ENCODE results near the gene CACNA1G. TPM values are rescaled to one million over a fixed set of nuclear protein-coding genes. Genes with fewer than 3 reads are reported as not detected.

CACNA1G gene
- total and polyA plus RNA-seq, 9 of the 15 experiments (the other 6 are each of a cell fraction or from before 2014, with no cell fraction given), result 0.01 TPM; not detected in 8

- TF ChIP-seq CXXC5 (CRISPR knock-in tag; IDR thresholded peaks at IDR 0.05) (no peak), EZH2 (IDR thresholded peaks at IDR 0.05; ENCODE audit: borderline replicate concordance, low read depth, low read length) (no peak), KLF13 (tag; IDR thresholded peaks at IDR 0.05; ENCODE audit: borderline replicate concordance, low read depth) (no peak), E2F1 (CRISPR knock-in tag; IDR thresholded peaks at IDR 0.05) (no peak), ZBTB49 (CRISPR knock-in tag; IDR thresholded peaks at IDR 0.05; ENCODE audit: borderline replicate concordance) (no peak), SAP30 (IDR thresholded peaks at IDR 0.05; ENCODE audit: borderline replicate concordance, insufficient read depth, low read depth, low read length, poor library complexity, severe bottlenecking) (no peak), XRCC4 (IDR thresholded peaks at IDR 0.05; ENCODE audit: extremely low read depth, insufficient read depth, insufficient read length) (no peak), ZNF764 (CRISPR knock-in tag; IDR thresholded peaks at IDR 0.05; ENCODE audit: low read depth) (no peak), FOXO4 (CRISPR knock-in tag; IDR thresholded peaks at IDR 0.05) (no peak), ZNF639 (CRISPR knock-in tag; conservative IDR thresholded peaks at IDR 0.05 in 1 of 2, IDR thresholded peaks at IDR 0.05 in 1 of 2) (0 out of 4 replicates have a peak, but pooled peaks of 1 of the 2 experiments have one; percentile 36), NFE2L1 (tag; IDR thresholded peaks at IDR 0.05; ENCODE audit: borderline replicate concordance, low read depth) (no peak), SIN3A (IDR thresholded peaks at IDR 0.05; ENCODE audit: borderline replicate concordance in 2 of 2, control insufficient read depth in 1 of 2, low read depth in 2 of 2, low read length in 2 of 2) (no peak), SLC30A9 (CRISPR knock-in tag; IDR thresholded peaks at IDR 0.05) (no peak), PHB2 (IDR thresholded peaks at IDR 0.05; ENCODE audit: low read depth) (no peak), XRCC3 (IDR thresholded peaks at IDR 0.05) (no peak), BRF2 (IDR thresholded peaks at IDR 0.05; ENCODE audit: borderline replicate concordance, insufficient read depth, insufficient read length) (no peak), HNRNPL (IDR thresholded peaks at IDR 0.05; ENCODE audit: low read depth, low read length) (no peak), SRF (CRISPR knock-in tag; IDR thresholded peaks at IDR 0.05) (no peak)
Measured at GRCh38 chr17:50640686-50641351, 80.3 kb downstream of the CACNA1G start (continued).
